GM19468 (cell line): ENCODE measurements around the gene LYZL1.
A peak's percentile ranks its signal among the peaks of the same experiment; 100 is the strongest.
"Not testable (repeated sequence)": the region's sequence is repeated elsewhere in the genome, so short reads cannot be mapped to it uniquely, and the experiment has no call there.

ENCODE experiments used
- ATAC-seq: cut with Tn5 transposase; IDR thresholded peaks from one replicate; pipeline ENCODE4 v1.9.1; 2021; ENCODE audit warnings: mild to moderate bottlenecking, moderate library complexity, moderate number of reproducible peaks; ENCODE audit not compliant: unreplicated experiment; ENCODE audit errors: extremely low read depth

Gene LYZL1

GRCh38 chr10:29257784-29258135, 31.1 kb upstream of the LYZL1 start:
- ATAC-seq = no peak

- no peak for ATAC-seq
These were observed 29.4 kb upstream of the LYZL1 start for GRCh38 chr10:29259498-29259897.

GRCh38 chr10:29263506-29263905, 25.4 kb upstream of the LYZL1 start:
- ATAC-seq = no peak

GRCh38 chr10:29265210-29265768, 23.6 kb upstream of the LYZL1 start:
- no peak for ATAC-seq

GRCh38 chr10:29266641-29267040, 22.2 kb upstream of the LYZL1 start:
- ATAC-seq = no peak

GRCh38 chr10:29268011-29268410, 20.9 kb upstream of the LYZL1 start:
- ATAC-seq = no peak

GRCh38 chr10:29269486-29269885, 19.4 kb upstream of the LYZL1 start:
- ATAC-seq = no peak

GRCh38 chr10:29270883-29271282, 18.0 kb upstream of the LYZL1 start:
- ATAC-seq = no peak

GRCh38 chr10:29271877-29272276, 17.0 kb upstream of the LYZL1 start:
- ATAC-seq = no peak

- no peak for ATAC-seq
These were observed 15.4 kb upstream of the LYZL1 start for GRCh38 chr10:29273478-29273877.

GRCh38 chr10:29276251-29276850, 12.5 kb upstream of the LYZL1 start:
- no peak for ATAC-seq

- ATAC-seq = no peak
These were observed 11.6 kb upstream of the LYZL1 start for GRCh38 chr10:29277296-29277695.

GRCh38 chr10:29279779-29280487, 8.9 kb upstream of the LYZL1 start:
- no peak for ATAC-seq

- no peak for ATAC-seq
These were observed 8.4 kb upstream of the LYZL1 start for GRCh38 chr10:29280488-29280840.

- ATAC-seq = peak; percentile 81
These were observed 3.2 kb upstream of the LYZL1 start for GRCh38 chr10:29285624-29286051.

GRCh38 chr10:29287635-29288034, 1.2 kb upstream of the LYZL1 start:
- no peak for ATAC-seq

- not testable (repeated sequence) for ATAC-seq
These were observed 2.7 kb downstream of the LYZL1 start for GRCh38 chr10:29291561-29291960.

GRCh38 chr10:29292406-29292805, 3.5 kb downstream of the LYZL1 start:
- ATAC-seq = not testable (repeated sequence)

GRCh38 chr10:29295813-29296212, 6.9 kb downstream of the LYZL1 start:
- no peak for ATAC-seq

- ATAC-seq = no peak
These were observed 8.8 kb downstream of the LYZL1 start for GRCh38 chr10:29297678-29298077.

GRCh38 chr10:29301359-29301910, 12.6 kb downstream of the LYZL1 start:
- no peak for ATAC-seq

- ATAC-seq = no peak
These were observed 13.6 kb downstream of the LYZL1 start for GRCh38 chr10:29302499-29302898.
